GM18873 (cell line): ENCODE data around the gene PACSIN1.

Experiments used
- ATAC-seq: cut with Tn5 transposase; IDR thresholded peaks from one replicate; pipeline ENCODE4 v1.9.1; 2021; ENCODE audit warnings: mild to moderate bottlenecking, moderate library complexity, moderate number of reproducible peaks; ENCODE audit not compliant: unreplicated experiment, low FRiP score

Gene PACSIN1

DNA sequence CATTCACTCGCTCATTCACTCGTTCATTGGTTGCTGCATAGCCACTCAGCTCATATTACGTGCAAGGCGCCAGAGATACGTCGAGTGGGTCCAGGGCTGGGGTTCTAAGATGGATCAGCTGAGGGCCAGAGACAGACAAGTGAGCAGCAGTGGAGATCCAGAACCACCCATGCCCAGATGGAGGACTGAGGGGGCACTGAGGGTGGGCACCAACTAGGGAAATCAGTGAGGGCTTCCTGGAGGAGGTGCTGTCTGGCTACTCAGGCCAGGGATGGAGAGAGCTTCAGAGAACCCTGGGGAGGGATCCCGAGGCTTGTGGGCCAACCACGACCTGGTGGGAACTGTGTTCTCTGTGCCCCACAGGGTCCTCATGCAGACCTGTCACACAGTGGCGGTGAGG lies 90.6 kb downstream of the PACSIN1 start:
- no peak for ATAC-seq

DNA sequence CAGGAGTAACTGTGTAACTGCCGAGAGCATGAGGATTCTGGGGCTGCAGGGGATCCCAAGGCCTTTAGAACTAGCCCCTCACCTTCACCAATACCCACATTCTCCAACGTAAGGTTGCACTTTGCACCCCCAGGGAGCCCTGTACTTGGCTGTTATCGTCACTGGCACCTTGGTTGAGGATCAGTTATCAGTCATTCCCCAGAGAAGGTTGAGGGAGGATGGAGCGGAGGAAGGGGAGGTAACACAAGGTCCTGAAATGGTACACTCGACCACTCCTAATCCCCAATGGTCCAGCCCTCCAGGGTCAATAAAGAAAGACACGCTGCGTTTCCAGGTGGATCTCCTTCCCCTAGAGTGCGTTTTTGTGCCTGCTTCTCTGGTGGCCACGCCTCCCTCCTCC lies 91.4 kb downstream of the PACSIN1 start:
- no peak for ATAC-seq

DNA sequence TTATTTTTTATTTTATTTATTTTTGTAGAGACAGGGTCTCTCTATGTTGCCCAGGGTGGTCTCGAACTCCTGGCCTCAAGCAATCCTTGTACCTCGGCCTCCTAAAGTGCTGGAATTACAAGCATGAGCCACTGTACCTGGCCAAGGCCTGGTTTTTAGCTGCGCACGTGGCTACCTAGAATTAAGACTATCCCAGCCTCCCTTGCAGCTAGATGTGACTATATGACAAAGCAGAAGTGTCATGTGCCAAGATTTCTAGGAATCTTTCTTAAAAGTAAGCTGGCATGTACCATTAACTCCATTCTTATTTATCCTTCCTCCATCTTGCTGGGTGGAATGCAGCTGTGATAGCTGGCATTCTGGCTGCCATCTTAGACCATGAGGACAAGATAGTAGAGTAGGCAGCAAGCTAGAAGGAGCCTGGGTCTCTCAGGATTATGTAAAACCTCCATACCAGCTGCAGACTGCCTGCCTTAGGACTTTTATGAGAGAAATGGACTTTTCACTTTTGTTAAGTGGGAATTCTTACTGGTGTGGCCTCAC lies 92.4 kb downstream of the PACSIN1 start:
- no peak for ATAC-seq

DNA sequence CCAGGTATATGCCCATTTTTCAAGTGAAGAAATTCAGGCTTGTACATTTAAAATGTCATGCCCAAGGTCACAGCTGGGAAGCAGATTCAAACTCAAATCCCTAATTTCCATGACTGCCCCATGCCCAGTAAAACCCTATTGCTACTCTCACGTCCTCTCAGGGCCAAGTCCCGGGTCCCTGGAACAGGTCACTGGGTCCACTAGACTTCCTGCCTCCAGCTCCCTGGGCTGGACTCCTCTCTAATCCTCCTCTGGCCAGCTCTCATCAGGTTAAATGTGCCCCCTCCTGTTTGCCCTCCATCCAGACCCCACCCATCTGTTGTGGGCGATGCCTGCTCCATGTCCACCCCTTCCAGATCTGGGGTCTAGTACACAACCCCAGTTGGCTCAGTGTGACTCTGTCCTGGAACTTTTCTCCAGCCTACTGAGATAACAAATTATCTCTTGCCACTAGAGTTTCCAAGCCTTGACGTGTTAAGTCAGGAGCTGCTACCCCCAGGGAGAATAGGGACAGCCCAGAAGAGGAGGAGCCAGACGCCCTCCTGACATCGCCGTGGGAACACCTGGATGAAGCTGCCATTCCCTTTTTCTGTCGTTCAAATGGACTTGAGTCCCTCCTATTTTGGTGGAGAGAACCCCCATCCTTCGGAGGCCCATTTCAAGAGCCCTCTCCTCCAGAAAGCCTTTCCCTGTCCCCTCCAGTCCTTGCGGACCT lies 93.9 kb downstream of the PACSIN1 start:
- no peak for ATAC-seq

DNA sequence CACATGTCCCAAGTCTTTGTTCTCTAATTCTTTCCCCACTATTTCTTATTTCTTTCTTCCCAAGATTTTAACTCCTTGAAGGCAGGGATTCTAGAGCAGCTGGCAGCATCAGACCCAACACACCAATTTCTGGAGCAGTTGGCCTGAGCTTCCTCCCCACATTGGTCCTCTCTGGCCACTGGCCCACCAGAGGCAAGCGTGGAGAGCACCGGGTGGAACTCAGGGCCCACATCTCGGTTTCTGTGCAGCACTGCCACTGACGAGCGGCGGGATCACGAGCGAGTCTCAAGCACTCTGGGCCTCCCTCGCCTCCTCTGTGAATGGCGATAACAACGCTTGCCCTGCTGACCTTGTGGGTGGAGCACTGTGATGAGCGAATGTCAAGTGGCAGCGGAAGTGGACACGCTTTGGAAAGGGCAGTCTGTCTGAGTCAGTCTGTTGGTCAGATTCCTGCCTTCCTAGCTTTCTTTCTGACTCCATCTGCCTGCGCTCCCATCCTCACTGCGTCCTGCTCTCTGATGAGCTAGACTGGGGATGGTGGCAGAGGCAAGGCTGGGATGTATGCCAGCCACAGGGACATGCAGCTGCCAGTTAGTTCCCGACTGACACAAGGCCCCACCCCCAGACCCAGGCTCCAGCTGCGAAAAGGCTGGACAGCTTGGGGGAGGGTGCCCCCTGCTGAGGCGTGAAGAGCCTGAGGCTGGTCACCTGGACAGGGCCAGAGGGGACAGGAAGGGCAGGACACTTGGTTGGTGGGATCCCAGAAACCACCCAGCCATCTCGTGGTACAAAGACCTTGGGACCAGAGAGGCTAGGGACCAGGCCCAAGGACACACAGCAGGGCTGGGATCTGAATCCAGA lies 94.7 kb downstream of the PACSIN1 start:
- ATAC-seq = no peak

DNA sequence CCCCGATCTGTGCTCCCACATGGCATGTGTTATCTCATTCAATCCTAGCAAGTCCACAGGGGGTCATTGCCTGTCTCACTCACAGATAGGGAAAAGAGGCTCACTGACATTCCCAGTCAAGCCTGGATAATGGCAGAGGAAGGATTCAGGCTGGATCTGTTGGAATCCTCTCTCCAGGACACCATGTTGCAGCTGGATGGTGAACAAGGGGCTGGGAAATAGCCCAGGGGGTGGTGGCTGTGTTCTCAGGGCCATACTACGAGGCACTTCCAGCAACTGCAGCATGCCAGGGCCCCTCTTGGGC lies 95.3 kb downstream of the PACSIN1 start:
- no peak for ATAC-seq

DNA sequence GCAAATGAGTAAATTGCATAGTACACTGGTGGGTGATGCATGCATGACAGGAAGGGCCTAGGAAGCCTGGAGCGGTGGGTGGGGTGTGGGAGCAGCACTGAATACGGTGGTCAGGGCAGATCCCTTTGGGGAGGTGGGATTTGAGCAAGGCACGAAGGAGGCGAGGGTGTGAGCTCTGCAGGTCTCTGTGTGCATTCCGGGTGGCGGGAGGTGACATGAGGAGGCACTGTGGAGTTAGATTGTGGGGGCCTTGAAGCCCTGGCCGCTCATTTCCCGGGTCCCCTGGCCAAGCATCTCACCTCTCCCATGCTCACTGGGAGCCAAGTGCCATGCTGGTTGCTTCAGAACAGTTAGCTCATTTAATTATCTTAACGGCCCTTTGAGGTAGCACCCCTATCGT lies 96.5 kb downstream of the PACSIN1 start:
- ATAC-seq = no peak

DNA sequence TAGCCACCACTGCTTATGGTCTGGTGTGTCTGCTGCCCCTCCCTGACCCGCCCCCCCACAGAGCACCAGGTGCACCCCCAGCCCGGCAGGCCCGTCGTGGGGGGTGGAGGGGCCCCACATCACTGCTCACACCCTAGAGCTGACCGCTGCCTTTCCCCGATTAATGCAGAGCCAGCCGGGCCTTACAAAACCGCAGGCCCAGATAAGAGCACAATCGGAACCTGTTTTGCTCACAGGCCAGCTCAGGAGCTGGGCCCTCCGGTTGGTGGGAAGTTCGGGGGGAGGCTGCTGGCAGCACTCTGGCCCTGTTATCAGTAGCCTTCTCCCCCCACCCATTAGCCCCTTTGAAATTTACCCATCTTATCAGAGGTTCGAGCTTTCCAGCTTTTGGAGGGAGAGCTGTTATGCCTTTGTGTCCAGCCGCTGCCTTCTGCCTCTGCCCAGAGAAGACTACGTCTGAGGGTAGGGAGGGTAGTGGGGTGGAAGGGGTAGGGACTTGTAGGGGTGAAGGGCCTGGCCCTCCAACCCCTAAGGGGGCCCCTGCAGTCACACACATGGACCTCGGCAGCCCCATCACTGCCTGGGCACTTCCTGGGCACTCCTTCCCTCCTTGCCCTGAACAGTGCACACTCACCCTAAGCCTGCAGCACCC lies 97.1 kb downstream of the PACSIN1 start:
- ATAC-seq = no peak

DNA sequence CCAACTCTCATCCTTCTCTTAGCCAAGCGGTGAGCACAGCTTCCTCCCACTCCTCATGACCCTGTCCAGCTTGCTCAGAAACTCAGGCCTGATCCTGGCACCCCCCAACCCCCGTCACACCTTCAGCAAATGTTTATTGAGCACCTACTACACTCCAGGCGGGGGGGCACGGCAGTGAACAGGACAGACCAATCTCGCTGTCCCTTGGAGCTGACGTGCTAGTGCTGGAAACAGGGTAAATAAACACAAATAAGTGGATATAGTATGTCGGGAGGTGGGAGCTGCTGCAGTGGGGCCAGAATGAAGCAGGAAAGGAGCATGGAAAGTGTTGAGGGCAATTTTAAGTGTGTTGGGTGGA lies 97.6 kb downstream of the PACSIN1 start:
- ATAC-seq = no peak

DNA sequence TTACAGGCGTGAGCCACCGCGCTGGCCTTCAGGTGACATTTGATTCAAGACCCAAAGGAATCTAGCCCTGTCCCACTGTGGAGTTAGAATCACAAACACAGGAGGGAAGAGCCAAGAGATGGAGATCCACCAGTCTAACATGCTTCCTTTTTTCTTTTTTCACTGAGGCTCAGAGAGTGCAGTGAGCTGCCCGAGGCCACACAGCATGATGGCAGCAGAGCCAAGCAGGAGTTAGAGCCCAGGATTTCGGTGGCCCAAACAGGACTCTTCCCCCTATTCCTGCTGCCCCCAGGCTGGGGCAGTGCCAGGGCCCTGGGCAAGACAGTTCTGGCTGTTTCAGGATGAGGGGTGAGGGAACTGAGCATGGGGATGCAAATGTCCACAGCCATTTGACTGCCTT lies 98.3 kb downstream of the PACSIN1 start:
- ATAC-seq = no peak

DNA sequence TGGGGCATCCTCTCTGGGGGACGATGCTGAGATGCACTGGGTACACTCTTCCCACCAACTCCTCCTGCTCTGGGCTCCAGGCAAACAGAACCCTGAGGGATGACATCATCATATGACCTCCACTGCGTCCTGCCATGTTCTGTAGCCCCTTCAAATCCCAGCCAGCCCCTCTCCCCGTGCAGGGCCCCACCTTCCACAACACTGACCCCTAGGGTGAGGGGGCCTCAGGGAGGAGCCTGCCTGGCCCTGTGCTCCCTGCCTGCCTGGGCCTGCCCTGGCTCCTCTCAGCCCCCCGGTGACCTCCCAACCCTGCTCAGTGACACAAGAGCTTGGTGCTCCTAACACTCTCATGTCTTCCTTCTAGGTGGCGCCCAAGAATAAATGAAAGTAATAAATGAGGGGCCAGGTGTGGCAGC lies 99.9 kb downstream of the PACSIN1 start:
- no peak for ATAC-seq

DNA sequence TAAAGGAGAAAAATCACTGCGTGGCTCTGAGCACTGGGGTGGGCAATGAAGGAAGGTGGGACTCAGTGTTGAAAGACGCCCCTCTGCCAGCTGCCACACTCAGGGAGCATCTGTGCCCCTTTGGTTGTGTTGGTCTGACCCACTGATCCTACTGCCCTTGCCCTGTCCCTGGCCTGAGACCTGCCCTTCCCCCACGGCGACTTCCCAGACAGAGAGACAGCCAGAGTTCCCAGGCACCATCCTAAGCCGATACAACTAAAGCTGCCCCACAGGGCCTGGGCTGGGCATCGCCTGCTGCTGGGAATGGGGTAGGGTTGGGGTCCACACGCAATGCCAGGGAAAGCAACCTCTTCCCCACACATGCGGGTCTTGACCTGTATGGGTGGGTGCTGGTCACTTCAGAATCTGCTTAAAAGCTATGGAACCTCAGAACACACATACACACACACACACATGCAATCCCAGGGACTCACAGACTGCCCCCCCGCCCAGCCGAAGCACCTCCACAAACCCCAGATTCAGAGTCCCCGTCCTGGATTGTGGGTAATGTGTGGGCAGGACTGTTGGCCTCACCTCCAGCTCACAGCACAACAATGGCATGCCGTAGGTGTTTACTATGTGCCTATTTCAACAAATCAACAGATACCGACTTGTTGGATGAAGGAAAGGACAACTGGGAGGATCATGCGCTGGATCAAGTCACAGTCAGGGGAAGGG lies 101.1 kb downstream of the PACSIN1 start:
- no peak for ATAC-seq

DNA sequence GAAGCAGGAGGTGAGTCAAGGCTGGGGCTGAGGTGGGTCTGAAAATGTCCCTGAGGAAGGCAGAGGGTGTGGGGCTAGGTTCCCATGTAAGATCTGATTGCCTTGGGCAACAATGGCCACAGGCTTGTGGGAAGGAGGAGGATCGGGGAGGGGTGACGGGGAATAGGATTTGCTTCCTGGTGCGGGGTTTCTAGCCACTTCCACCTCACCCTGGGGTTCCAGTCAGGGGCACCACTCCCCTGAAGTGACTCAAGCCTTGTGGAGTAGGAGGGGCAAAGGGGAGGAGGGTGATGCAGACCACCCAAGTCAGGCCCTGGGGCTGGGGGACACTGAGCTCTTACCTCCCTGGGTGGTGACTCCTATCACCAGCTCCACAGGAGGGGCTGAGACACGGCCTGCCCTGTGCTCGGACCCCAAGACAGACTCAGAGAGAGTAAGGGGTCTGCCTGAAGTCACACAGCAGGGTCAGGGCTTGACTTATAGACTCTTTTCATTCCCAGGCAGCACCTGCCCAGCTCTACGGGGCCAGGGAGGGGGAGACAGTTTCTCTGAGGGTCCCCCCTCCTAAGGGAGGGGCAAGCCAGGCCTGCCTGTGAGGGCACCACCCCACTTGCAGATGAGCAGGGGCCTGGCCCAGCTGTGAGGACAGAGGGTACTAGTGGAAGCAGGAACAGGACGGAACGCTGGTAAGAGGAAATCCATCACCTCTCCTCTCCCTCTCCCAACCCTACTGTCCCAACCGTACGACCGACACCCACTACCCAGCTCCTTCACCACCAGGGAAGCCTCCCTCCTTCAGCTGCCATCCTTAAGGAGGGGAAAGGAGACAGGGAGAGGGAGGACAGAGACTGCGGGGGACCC lies 102.7 kb downstream of the PACSIN1 start:
- ATAC-seq = no peak

DNA sequence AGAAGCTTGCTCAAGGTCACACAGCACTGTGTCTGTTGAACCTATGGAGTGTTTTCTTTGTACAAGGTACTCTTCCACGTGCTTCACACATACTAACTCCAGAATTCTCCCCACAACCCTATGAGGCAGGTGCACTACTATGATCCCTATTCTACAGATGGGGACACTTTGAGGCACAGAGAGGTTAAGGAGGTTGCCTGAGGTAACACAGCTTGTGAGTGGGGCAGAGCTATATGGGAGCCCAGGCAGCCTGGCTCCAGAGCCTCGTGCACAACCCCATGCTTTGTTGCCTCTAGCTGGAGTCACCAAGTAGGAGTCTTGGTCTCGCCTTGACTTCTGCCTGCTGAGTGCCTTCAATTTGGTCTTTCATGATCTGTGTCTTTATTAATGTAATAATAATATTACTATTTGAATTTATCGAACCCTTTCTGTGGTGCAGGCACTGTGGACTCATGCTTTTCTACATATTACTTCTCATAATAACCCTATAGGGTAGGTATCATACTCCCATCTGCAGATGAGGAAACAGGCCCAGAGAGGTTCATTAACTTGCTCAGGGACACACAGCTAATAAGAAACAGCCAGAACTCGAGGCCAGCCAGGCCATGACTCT lies 103.6 kb downstream of the PACSIN1 start:
- no peak for ATAC-seq

DNA sequence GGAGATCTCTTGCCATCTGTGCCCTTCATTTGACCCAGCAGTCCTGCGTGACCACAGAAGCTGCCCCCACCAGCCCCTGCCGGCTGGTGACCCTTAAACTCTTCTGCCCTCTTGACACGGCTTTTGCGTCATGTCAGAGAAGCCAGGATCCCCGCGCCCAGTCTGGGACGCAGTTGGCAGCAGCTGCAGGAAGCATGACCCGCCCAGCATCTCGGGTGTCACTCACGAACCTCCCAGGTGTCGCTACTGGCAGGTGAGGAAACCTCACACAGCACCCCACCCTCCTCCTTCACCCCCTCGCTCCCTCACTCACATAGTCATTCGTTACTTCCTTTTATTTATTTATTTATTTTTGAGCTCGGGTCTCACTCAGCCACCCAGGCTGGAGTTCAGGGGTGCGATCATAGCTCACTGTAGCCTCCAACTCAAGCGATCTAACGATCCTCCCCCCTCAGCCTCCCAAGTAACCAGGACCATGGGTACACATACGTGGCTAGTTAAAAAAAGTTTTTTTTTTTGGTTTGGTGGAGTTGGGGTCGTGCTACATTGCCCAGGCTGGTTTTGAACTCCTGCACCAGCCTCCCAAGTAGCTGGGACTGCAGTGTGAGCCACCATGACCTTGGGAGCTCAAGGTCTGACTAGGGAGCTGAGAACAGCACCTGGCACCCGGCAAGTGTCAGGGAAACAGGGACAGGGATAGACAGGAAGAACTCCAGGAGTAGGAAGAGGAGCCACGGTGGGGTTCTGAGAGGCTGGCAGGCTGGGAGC lies 104.4 kb downstream of the PACSIN1 start:
- no peak for ATAC-seq

DNA sequence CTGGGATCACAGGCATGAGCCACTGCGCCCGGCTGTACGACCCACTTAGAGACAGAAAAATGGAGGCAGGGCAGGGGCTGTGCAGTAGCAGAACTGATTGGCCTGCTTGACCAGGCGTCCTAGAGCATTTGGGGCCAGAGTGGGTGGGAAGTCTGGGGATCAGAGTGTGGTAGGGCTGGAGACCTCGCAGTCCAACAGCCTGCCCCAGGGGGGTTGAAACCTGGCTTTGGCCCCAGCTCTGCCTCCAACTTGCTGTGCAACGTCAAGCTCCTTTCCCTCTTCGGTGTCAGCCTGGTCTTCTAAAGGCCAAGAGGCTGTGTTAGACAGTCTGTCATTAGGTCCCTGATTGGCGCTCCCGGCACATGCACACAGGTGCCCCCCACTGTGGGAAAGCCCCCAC lies 105.5 kb downstream of the PACSIN1 start:
- no peak for ATAC-seq

DNA sequence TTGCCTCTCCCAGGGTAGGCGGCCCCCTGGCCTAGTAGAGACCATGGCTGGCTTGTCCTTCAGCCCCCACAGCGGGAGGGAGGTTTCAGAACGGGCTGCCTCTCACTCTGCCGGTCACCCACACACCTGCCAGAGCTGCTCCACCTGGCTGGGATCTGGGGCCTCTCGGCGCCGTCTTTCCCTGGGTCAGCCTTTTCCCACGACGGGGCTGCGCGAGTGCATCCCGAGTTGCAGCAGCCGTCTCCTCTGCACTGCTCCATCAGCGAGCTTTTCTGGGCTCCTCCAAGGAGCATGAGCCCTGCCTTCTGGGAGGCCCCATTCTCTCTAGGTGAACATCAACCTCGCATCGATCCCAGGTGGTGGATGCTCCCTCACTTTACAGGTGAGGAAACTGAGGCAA lies 106.1 kb downstream of the PACSIN1 start:
- no peak for ATAC-seq

DNA sequence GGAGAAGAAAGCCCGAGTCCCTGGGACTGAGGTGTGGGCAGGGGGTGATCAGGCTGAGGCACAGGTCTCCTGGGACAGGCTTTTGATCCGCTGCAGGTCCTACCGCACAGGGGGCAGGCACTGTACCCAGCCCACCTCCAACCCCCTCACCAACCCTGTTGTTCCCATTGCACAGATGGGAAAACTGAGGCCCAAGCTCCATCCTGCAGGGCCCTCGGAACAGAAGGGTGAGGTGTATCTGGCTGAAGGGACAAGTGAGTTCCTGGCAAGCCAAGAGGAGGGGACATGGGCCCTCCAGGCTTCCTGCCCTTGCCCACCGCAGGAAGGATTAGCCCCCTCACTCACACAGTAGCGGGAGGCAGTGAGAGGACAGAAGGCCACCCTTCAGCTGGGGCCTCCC lies 106.7 kb downstream of the PACSIN1 start:
- ATAC-seq = no peak
